Measurements from ENCODE around the gene PLXNC1. TPM values are rescaled to one million over a fixed set of nuclear protein-coding genes. Genes with fewer than 3 reads are reported as not detected.

Gene PLXNC1
- total RNA-seq, 2 donors from 2014 or later, result 9.2 to 15.3 TPM

GRCh38 chr12:94127239-94128131, 20.9 kb upstream of the PLXNC1 start:
- DNase-seq (ENCODE audit: low spot score), result no peak
- intact Hi-C loops (cut with DNase I), result no loop called here

GRCh38 chr12:94128280-94128679, 20.1 kb upstream of the PLXNC1 start:
- intact Hi-C loops (cut with DNase I), result no loop called here
- DNase-seq (ENCODE audit: low spot score), result no peak

GRCh38 chr12:94133964-94134795, 14.2 kb upstream of the PLXNC1 start:
- intact Hi-C loops (cut with DNase I), result no loop called here
- no peak for DNase-seq (ENCODE audit: low spot score)

GRCh38 chr12:94135896-94136295, 12.5 kb upstream of the PLXNC1 start:
- DNase-seq (ENCODE audit: low spot score), result no peak
- intact Hi-C loops (cut with DNase I), result no loop called here

GRCh38 chr12:94139816-94140215, 8.6 kb upstream of the PLXNC1 start:
- no peak for DNase-seq (ENCODE audit: low spot score)
- intact Hi-C loops (cut with DNase I), result loop anchor here in 1 of 2 donors (5.0 kb wide), 1 partner anchor 387 kb away; no protein-coding TSS in a partner anchor

GRCh38 chr12:94140556-94140955, 7.8 kb upstream of the PLXNC1 start:
- intact Hi-C loops (cut with DNase I), result loop anchor here in 1 of 2 donors (5.0 kb wide), 1 partner anchor 387 kb away; no protein-coding TSS in a partner anchor
- no peak for DNase-seq (ENCODE audit: low spot score)

- no peak for DNase-seq (ENCODE audit: low spot score)
- intact Hi-C loops (cut with DNase I), result loop anchor here in 1 of 2 donors (5.0 kb wide), 1 partner anchor 386 kb away; no protein-coding TSS in a partner anchor
Measured at GRCh38 chr12:94141004-94141764, 7.2 kb upstream of the PLXNC1 start.

- intact Hi-C loops (cut with DNase I), result loop anchor here in 1 of 2 donors (5.0 kb wide), 1 partner anchor 385 kb away; no protein-coding TSS in a partner anchor
Measured at GRCh38 chr12:94141892-94142291, 6.5 kb upstream of the PLXNC1 start.

GRCh38 chr12:94143438-94143837, 4.9 kb upstream of the PLXNC1 start:
- intact Hi-C loops (cut with DNase I), result loop anchor here in 1 of 2 donors (5.0 kb wide), 1 partner anchor 384 kb away; no protein-coding TSS in a partner anchor
- no peak for DNase-seq (ENCODE audit: low spot score)

More at GRCh38 chr12:94141892-94142291, 6.5 kb upstream of the PLXNC1 start:
- DNase-seq (ENCODE audit: low spot score), result no peak

- intact Hi-C loops (cut with DNase I), result loop anchor here in 1 of 2 donors (5.0 kb wide), 1 partner anchor 383 kb away; no protein-coding TSS in a partner anchor
Measured at GRCh38 chr12:94143951-94144350, 4.4 kb upstream of the PLXNC1 start.

GRCh38 chr12:94144781-94145180, 3.6 kb upstream of the PLXNC1 start:
- no peak for DNase-seq (ENCODE audit: low spot score)
- intact Hi-C loops (cut with DNase I), result loop anchor here (5.0 kb wide), 3 partner anchors 383 to 558 kb away; no protein-coding TSS in a partner anchor

More at GRCh38 chr12:94143951-94144350, 4.4 kb upstream of the PLXNC1 start:
- DNase-seq (ENCODE audit: low spot score), result no peak

GRCh38 chr12:94145191-94145983, 3.0 kb upstream of the PLXNC1 start:
- no peak for DNase-seq (ENCODE audit: low spot score)
- intact Hi-C loops (cut with DNase I), result loop anchor here in 1 of 2 donors (5.0 kb wide), 2 partner anchors 387 to 557 kb away; no protein-coding TSS in a partner anchor

- intact Hi-C loops (cut with DNase I), result loop anchor here in 1 of 2 donors (5.0 kb wide), 2 partner anchors 386 to 556 kb away; no protein-coding TSS in a partner anchor
- no peak for DNase-seq (ENCODE audit: low spot score)
Measured at GRCh38 chr12:94146166-94146936, 2.0 kb upstream of the PLXNC1 start.

GRCh38 chr12:94147387-94147990, 888 bp upstream of the PLXNC1 start:
- intact Hi-C loops (cut with DNase I), result loop anchor here in 1 of 2 donors (5.0 kb wide), 2 partner anchors 385 to 555 kb away; no protein-coding TSS in a partner anchor
- DNase-seq (ENCODE audit: low spot score), result no peak

GRCh38 chr12:94148739-94149118, 352 bp downstream of the PLXNC1 start:
- no peak for DNase-seq (ENCODE audit: low spot score)
- intact Hi-C loops (cut with DNase I), result loop anchor here in 1 of 2 donors (5.0 kb wide), 2 partner anchors 384 to 554 kb away; no protein-coding TSS in a partner anchor

- intact Hi-C loops (cut with DNase I), result loop anchor here in 1 of 2 donors (5.0 kb wide), 2 partner anchors 383 to 553 kb away; no protein-coding TSS in a partner anchor
- DNase-seq (ENCODE audit: low spot score), result peak; percentile 86
Measured at GRCh38 chr12:94149119-94149780, 873 bp downstream of the PLXNC1 start.

All from posterior vena cava (tissue), 2 donors.